Cardiac septum (tissue), 1 donor: Measurements from ENCODE around the gene KDM2B. TPM values are rescaled to one million over a fixed set of nuclear protein-coding genes. Genes with fewer than 3 reads are reported as not detected.
A peak's percentile ranks its signal among the peaks of the same experiment; 100 is the strongest.

Experiments used
- DNase-seq: peaks from one replicate; pipeline ENCODE4 v3.0.0-alpha.2; 2020; ENCODE audit warnings: low spot score
- intact Hi-C: fragments of 100-400 bp; cut with DNase I; formaldehyde crosslinking; loops from one replicate; pipeline ENCODE4 v1.14.0; 2022
- total RNA-seq: library from RNA; stranded (reverse); fragmentation: NEBNext Ultra II Directional; extraction: Animal tissue kit (Norgen Biotek cat#: 25700); gene quantifications from one replicate; pipeline ENCODE4 v1.2.1, GENCODE V29; 2021
- donor health status: DM: no; HTN: no; CAD: no.

Gene KDM2B
- total RNA-seq, 1 donor from 2014 or later, result 10.1 TPM

GRCh38 chr12:121451961-121452339 lies 128.9 kb downstream of the KDM2B start:
- intact Hi-C loops, result no loop called here

GRCh38 chr12:121448771-121449315 lies 132.0 kb downstream of the KDM2B start:
- no peak for DNase-seq
- intact Hi-C loops, result no loop called here

More at GRCh38 chr12:121451961-121452339, 128.9 kb downstream of the KDM2B start:
- DNase-seq, result no peak

GRCh38 chr12:121446750-121447149 lies 134.1 kb downstream of the KDM2B start:
- no peak for DNase-seq
- intact Hi-C loops, result no loop called here

GRCh38 chr12:121444842-121445202 lies 136.0 kb downstream of the KDM2B start:
- intact Hi-C loops, result loop anchor here (5.0 kb wide), 1 partner anchor 93 kb away; the partner anchor contains the start of gene ANAPC5
- DNase-seq, result no peak

GRCh38 chr12:121443911-121444841 lies 136.6 kb downstream of the KDM2B start:
- DNase-seq, result no peak
- intact Hi-C loops, result loop anchor here (2.0 to 5.0 kb wide), 2 partner anchors 92 to 109 kb away; partner anchors contain the start of gene ANAPC5

GRCh38 chr12:121443193-121443870 lies 137.5 kb downstream of the KDM2B start:
- intact Hi-C loops, result loop anchor here (2.0 to 5.0 kb wide), 2 partner anchors 91 to 109 kb away; partner anchors contain the start of gene ANAPC5
- peak; percentile 93 for DNase-seq

- intact Hi-C loops, result loop anchor here (2.0 to 5.0 kb wide), 2 partner anchors 90 to 107 kb away; partner anchors contain the start of gene ANAPC5
- no peak for DNase-seq
Observed at GRCh38 chr12:121442028-121442948, 138.5 kb downstream of the KDM2B start.

- DNase-seq, result no peak
- intact Hi-C loops, result loop anchor here (5.0 kb wide), 1 partner anchor 89 kb away; the partner anchor contains the start of gene ANAPC5
Observed at GRCh38 chr12:121441555-121441954, 139.3 kb downstream of the KDM2B start.

- intact Hi-C loops, result loop anchor here (5.0 kb wide), 1 partner anchor 88 kb away; the partner anchor contains the start of gene ANAPC5
- no peak for DNase-seq
Observed at GRCh38 chr12:121440768-121441167, 140.1 kb downstream of the KDM2B start.

- DNase-seq, result no peak
- intact Hi-C loops, result loop anchor here (5.0 kb wide), 1 partner anchor 87 kb away; the partner anchor contains the start of gene ANAPC5
Observed at GRCh38 chr12:121439715-121440114, 141.1 kb downstream of the KDM2B start.

- intact Hi-C loops, result no loop called here
- DNase-seq, result no peak
Observed at GRCh38 chr12:121438905-121439304, 141.9 kb downstream of the KDM2B start.

GRCh38 chr12:121436706-121437105 lies 144.1 kb downstream of the KDM2B start:
- intact Hi-C loops, result no loop called here

GRCh38 chr12:121432740-121433480 lies 147.9 kb downstream of the KDM2B start:
- intact Hi-C loops, result no loop called here
- DNase-seq, result no peak

More at GRCh38 chr12:121436706-121437105, 144.1 kb downstream of the KDM2B start:
- no peak for DNase-seq

- DNase-seq, result no peak
- intact Hi-C loops, result no loop called here
Observed at GRCh38 chr12:121430833-121431415, 149.9 kb downstream of the KDM2B start.

GRCh38 chr12:121428883-121429282 lies 151.9 kb downstream of the KDM2B start:
- intact Hi-C loops, result no loop called here
- DNase-seq, result no peak

GRCh38 chr12:121427556-121428050 lies 153.2 kb downstream of the KDM2B start:
- intact Hi-C loops, result no loop called here

GRCh38 chr12:121424624-121424975 lies 156.2 kb downstream of the KDM2B start:
- intact Hi-C loops, result no loop called here
- DNase-seq, result no peak

More at GRCh38 chr12:121427556-121428050, 153.2 kb downstream of the KDM2B start:
- DNase-seq, result no peak
